ENCODE data around the gene NAB2. TPM values are rescaled to one million over a fixed set of nuclear protein-coding genes. Genes with fewer than 3 reads are reported as not detected.
A peak's percentile ranks its signal among the peaks of the same experiment; 100 is the strongest.

The NAB2 gene
- polyA plus RNA-seq, 3 donors, result 1.00 to 8.3 (median 2.7) TPM

DNA sequence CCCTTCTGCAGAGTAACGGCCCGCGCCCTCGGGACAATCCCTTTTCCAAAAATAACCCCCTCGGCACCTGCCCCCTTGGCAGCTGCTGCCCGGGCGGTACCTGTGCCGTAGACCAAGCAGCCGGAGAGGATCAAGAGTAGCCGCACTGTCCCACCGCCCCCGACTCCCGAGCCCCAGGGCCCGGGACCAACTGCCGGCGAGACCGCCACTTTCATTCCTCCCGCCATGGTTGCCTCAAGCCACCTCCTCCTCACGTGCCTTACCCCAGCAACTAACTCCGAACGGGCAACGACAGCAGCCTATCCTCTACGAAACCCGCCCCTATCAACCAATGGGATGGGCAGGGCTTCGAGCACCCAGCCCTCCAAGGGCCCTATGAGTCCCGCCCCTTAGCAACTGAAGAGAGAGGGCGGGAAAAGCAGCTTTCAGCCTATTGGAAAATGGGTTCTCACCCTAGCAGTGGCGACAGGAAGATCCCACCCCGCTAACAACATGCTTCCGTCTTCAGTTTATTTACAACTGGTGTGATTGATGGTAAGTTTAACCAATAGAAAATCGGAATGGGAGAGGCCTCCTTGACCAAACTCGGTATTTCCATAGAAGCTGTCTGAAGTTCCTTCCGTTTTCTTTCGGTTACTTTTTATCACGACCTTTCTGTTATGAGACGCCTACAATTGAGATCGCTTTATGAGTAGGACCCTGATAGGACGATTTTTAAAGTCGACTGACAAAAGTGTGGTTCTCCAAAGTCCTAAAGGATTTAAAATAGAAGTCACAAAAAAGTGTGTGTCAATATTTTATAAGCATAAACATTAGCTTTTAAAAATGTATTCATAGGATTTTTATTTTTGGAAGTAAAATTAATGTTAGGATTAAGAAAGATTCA is 10.2 kb upstream of the NAB2 start, which contains the start of gene NEMP1:
NEMP1 (minus strand) TSS at position 273 of the 886 bp plus-strand sequence; CDS start at position 227, 46 bp downstream.
- no peaks in the 10 kb centered on the region for H3K9me3 Mint-ChIP-seq
- peaks cover 23% of the 10 kb centered on the region for H3K4me1 Mint-ChIP-seq
- intact Hi-C loops (cut with micrococcal nuclease), result loop anchor here in 1 of 2 donors (5.0 kb wide), 1 partner anchor 34 kb away; the partner anchor contains the start of gene STAT6
- peak within 1 kb of the TSS; percentile 95 for H3K4me3 Mint-ChIP-seq
- 0% methylated on average over 24 of the region's 39 CpGs for WGBS (ENCODE audit: insufficient coverage)
- Histone ChIP-seq H3K9ac (ENCODE audit: insufficient read depth, low read length, poor library complexity, severe bottlenecking) (peak within 1 kb of the TSS; percentile 59), H3K79me2 (ENCODE audit: insufficient read depth, low read length) (peaks cover 38% of the 10 kb centered on the region), H3K4me1 (ENCODE audit: control insufficient read depth in 1 of 2, insufficient read depth in 2 of 2, low read length in 2 of 2) (peaks cover 16 to 21% of the 10 kb centered on the region in 2 donors), H3K27me3 (ENCODE audit: control insufficient read depth in 2 of 2, insufficient read depth in 2 of 2, low read length in 2 of 2) (no peaks in the 10 kb centered on the region), H2AFZ (ENCODE audit: insufficient read depth, low read depth, low read length, poor library complexity, severe bottlenecking) (peak within 1 kb of the TSS; percentile 83), H3K4me2 (replicated peaks; ENCODE audit: extremely low read depth, low read length, poor library complexity, severe bottlenecking) (peak within 1 kb of the TSS; percentile 88), H3K4me3 (replicated peaks in 1 of 3; ENCODE audit: low read depth in 2 of 3, low read length in 3 of 3) (peak within 1 kb of the TSS; percentile 64 to 90 (median 83)), H3K27ac (ENCODE audit: low read depth in 1 of 2, low read length in 2 of 2) (peak within 1 kb of the TSS; percentile 31 to 80), H4K20me1 (ENCODE audit: insufficient read depth, low read length) (no peaks in the 10 kb centered on the region), H3K9me3 (replicated peaks in 1 of 2; ENCODE audit: control insufficient read depth in 1 of 2, insufficient read depth in 1 of 2, low read length in 2 of 2) (no peaks in the 10 kb centered on the region), H3K36me3 (replicated peaks in 1 of 2; ENCODE audit: control insufficient read depth in 1 of 2, insufficient read depth in 2 of 2, low read length in 2 of 2) (no peaks in the 10 kb centered on the region)
- peak within 1 kb of the TSS; percentile 87 to 94 (median 92) for H3K27ac Mint-ChIP-seq
- peak; percentile 100 for DNase-seq
- H3K27me3 Mint-ChIP-seq (ENCODE audit: low read depth in 3 of 3), result no peaks in the 10 kb centered on the region
- no peaks in the 10 kb centered on the region for H3K36me3 Mint-ChIP-seq
- TF ChIP-seq, protein P1, sequence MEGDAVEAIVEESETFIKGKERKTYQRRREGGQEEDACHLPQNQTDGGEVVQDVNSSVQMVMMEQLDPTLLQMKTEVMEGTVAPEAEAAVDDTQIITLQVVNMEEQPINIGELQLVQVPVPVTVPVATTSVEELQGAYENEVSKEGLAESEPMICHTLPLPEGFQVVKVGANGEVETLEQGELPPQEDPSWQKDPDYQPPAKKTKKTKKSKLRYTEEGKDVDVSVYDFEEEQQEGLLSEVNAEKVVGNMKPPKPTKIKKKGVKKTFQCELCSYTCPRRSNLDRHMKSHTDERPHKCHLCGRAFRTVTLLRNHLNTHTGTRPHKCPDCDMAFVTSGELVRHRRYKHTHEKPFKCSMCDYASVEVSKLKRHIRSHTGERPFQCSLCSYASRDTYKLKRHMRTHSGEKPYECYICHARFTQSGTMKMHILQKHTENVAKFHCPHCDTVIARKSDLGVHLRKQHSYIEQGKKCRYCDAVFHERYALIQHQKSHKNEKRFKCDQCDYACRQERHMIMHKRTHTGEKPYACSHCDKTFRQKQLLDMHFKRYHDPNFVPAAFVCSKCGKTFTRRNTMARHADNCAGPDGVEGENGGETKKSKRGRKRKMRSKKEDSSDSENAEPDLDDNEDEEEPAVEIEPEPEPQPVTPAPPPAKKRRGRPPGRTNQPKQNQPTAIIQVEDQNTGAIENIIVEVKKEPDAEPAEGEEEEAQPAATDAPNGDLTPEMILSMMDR (IDR thresholded peaks at IDR 0.05), result no peak

DNA sequence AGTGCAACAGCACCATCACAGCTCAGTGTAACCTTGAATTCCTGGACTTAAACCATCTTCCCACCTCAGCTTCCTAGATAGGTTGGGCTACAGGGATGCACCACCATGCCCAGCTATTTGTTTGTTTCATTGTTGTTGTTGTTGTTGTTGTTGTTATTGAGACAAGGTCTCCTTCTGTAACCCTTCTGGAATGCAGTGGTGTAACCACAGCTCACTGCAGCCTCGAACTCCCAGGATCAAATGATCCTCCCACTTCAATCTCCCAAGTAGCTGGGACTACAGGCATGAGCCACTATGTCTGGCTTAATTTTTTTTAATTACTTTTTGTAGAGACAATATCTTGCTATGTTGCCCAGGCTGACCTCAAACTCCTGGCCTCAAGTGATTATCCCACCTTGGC is 9.1 kb upstream of the NAB2 start:
- Histone ChIP-seq H3K36me3 (replicated peaks in 1 of 2; ENCODE audit: control insufficient read depth in 1 of 2, insufficient read depth in 2 of 2, low read length in 2 of 2) (no peaks in the 10 kb centered on the region), H3K79me2 (ENCODE audit: insufficient read depth, low read length) (peaks cover 27% of the 10 kb centered on the region), H3K27me3 (ENCODE audit: control insufficient read depth in 2 of 2, insufficient read depth in 2 of 2, low read length in 2 of 2) (no peaks in the 10 kb centered on the region), H3K4me1 (ENCODE audit: control insufficient read depth in 1 of 2, insufficient read depth in 2 of 2, low read length in 2 of 2) (peaks cover 16 to 21% of the 10 kb centered on the region in 2 donors), H2AFZ (ENCODE audit: insufficient read depth, low read depth, low read length, poor library complexity, severe bottlenecking) (peak overlapping the region; percentile 55), H3K9ac (ENCODE audit: insufficient read depth, low read length, poor library complexity, severe bottlenecking) (no peak overlapping the region), H3K27ac (ENCODE audit: low read depth in 1 of 2, low read length in 2 of 2) (peak overlapping the region in 1 of 2 donors; percentile 80), H3K4me2 (replicated peaks; ENCODE audit: extremely low read depth, low read length, poor library complexity, severe bottlenecking) (peak overlapping the region; percentile 66), H3K9me3 (replicated peaks in 1 of 2; ENCODE audit: control insufficient read depth in 1 of 2, insufficient read depth in 1 of 2, low read length in 2 of 2) (no peaks in the 10 kb centered on the region), H3K4me3 (replicated peaks in 1 of 3; ENCODE audit: low read depth in 2 of 3, low read length in 3 of 3) (peak overlapping the region in 1 of 3 experiments; percentile 83), H4K20me1 (ENCODE audit: insufficient read depth, low read length) (no peaks in the 10 kb centered on the region)
- Mint-ChIP-seq H3K9me3 (no peaks in the 10 kb centered on the region), H3K27me3 (ENCODE audit: low read depth in 3 of 3) (no peaks in the 10 kb centered on the region), H3K27ac (peak overlapping the region in 6 of 7 donors; percentile 40 to 92 (median 88)), H3K4me1 (peaks cover 18% of the 10 kb centered on the region), H3K36me3 (no peaks in the 10 kb centered on the region), H3K4me3 (no peak overlapping the region)
- TF ChIP-seq, protein P1 (IDR thresholded peaks at IDR 0.05), result no peak
- DNase-seq, result no peak
- intact Hi-C loops (cut with micrococcal nuclease), result loop anchor here in 1 of 2 donors (5.0 kb wide), 1 partner anchor 32 kb away; the partner anchor contains the start of gene STAT6
- WGBS (ENCODE audit: insufficient coverage), result no CpG with 5 or more reads among the region's 1 CpG
